Mucosa of stomach (tissue), 1 donor: ENCODE data around the gene DCAKD.
A peak's percentile ranks its signal among the peaks of the same experiment; 100 is the strongest.
"Not testable (repeated sequence)": the region's sequence is repeated elsewhere in the genome, so short reads cannot be mapped to it uniquely, and the experiment has no call there.

Experiments used
- H3K27me3 ChIP-seq: one replicate; pipeline ENCODE4 v1.7.0; 2013; ENCODE audit warnings: mild to moderate bottlenecking, low read length; ENCODE audit not compliant: control insufficient read depth, insufficient read depth
- H3K36me3 ChIP-seq: one replicate; pipeline ENCODE4 v1.7.0; 2013; ENCODE audit warnings: low read length; ENCODE audit not compliant: control insufficient read depth, insufficient read depth
- H3K4me1 ChIP-seq: one replicate; pipeline ENCODE4 v1.7.0; 2013; ENCODE audit warnings: mild to moderate bottlenecking, low read length; ENCODE audit not compliant: control insufficient read depth, insufficient read depth
- H3K4me3 ChIP-seq: one replicate; pipeline ENCODE4 v1.7.0; 2013; ENCODE audit warnings: low read length
- H3K9ac ChIP-seq: one replicate; pipeline ENCODE4 v1.7.0; 2013; ENCODE audit warnings: mild to moderate bottlenecking, low read length, moderate library complexity
- H3K9me3 ChIP-seq: one replicate; pipeline ENCODE4 v1.7.0; 2013; ENCODE audit warnings: mild to moderate bottlenecking, low read length, moderate library complexity; ENCODE audit not compliant: control insufficient read depth
- donor health status: Pancreatic carcinoma.

The DCAKD gene

DNA sequence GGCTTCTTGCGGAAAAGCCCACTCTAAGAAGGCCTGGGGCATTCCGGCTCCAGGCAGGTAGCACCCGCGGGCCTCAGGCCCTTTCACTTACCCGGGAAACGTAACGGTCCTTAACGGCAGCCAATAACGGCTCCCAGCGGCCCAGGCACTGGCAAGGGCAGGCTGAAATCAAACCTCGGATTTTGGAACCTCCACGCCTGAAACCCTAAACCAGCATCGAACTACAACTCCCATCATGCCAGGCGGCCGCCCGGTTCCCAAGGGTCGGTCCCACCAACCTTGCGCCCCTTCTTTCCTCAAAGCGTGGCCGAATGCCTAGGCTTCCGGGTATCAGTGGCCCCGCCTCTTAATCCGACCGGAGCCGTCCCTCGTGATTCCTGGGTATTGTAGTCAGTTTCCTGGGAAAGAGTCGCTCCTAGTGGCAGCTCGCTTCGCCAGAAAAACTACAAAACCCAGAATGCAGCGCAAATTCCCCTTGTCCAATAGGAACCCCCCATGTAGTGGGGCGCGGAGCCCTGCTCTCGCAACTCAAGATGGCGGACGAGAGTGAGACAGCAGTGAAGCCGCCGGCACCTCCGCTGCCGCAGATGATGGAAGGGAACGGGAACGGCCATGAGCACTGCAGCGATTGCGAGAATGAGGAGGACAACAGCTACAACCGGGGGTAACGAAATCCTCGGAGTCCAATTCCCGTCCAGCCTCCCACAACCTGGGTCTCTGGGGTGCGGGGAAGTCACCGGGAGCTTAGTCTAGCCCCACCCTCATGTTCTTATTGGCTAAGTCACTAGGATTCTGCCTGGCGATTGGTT is 9.6 kb upstream of the DCAKD start, which contains the start of gene NMT1:
TSS of gene NMT1 (plus strand) at position 521 of the 809 bp plus-strand sequence. CDS start at position 534, 13 bp downstream.
- peak within 1 kb of the TSS; percentile 94 for H3K4me3 ChIP-seq
- no peaks in the 10 kb centered on the region for H3K27me3 ChIP-seq
- no peaks in the 10 kb centered on the region for H3K36me3 ChIP-seq
- H3K4me1 ChIP-seq = peaks cover 9% of the 10 kb centered on the region
- H3K9me3 ChIP-seq = no peaks in the 10 kb centered on the region
- H3K9ac ChIP-seq = peak within 1 kb of the TSS; percentile 87

DNA sequence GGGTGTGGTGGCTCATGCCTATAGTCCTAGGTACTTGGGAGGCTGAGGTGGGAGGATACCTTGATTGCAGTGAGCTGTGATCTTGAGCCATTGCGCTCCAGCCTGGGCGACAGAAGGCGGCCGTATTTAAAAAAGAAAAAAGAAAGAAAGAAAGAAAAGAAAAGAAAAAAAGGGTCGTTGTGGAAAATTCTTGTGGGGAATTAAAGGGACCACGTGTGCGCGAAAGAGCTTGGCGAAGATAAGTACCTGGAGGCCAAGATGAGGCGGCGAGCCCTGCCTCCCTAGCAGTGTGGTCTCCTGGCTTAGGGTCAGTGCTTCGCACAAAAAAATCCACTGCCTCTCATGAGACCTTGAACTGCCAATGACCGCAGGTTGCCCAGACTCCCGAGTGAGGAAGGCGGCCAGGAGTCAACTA is 9.0 kb upstream of the DCAKD start:
- no peaks in the 10 kb centered on the region for H3K36me3 ChIP-seq
- H3K9me3 ChIP-seq = no peaks in the 10 kb centered on the region
- H3K27me3 ChIP-seq = no peaks in the 10 kb centered on the region
- H3K4me3 ChIP-seq = peak overlapping the region; percentile 94
- peaks cover 9% of the 10 kb centered on the region for H3K4me1 ChIP-seq
- peak overlapping the region; percentile 87 for H3K9ac ChIP-seq

- H3K36me3 ChIP-seq = no peaks in the 10 kb centered on the region
- H3K4me3 ChIP-seq = no peak overlapping the region
- H3K27me3 ChIP-seq = no peaks in the 10 kb centered on the region
- H3K9ac ChIP-seq = peak overlapping the region; percentile 63
- H3K9me3 ChIP-seq = no peaks in the 10 kb centered on the region
- H3K4me1 ChIP-seq = peaks cover 12% of the 10 kb centered on the region
Measured at GRCh38 chr17:45052052-45052772, 780 bp upstream of the DCAKD start.

- not testable (repeated sequence) for H3K4me3 ChIP-seq, H3K9ac ChIP-seq, H3K9me3 ChIP-seq, H3K36me3 ChIP-seq, H3K27me3 ChIP-seq
- peaks cover 12% of the 10 kb centered on the region for H3K4me1 ChIP-seq
Measured at GRCh38 chr17:45051720-45052051, 254 bp upstream of the DCAKD start.

DNA sequence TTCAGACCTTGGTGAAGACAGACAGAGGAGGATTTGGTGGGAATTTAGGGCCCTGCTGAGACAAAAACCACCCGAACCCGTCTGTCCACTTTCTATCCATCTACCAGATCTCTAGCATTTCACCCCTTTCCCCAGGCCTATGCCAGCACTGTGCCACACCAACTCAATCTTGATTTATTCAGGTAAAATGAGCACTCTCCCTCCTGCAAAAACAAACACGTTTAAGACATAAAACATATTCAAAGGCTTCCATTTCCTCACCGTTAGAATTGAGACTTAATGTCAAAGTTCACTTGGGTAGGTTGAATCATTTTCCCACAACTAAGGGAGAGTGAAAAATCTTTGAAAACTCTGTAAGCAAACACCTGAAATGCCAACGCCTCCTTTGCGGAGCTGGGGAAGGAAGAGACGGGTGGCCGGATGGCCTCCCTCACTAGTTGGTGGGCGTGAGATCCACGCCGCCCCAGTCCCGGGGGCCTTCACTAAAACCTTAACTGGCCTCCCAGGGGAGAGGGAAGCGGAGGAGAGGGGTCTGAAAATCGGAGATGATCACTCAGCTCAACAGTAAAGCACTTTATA is 862 bp downstream of the DCAKD start:
- Histone ChIP-seq H3K9ac (peak overlapping the region; percentile 59), H3K4me1 (peaks cover 12% of the 10 kb centered on the region), H3K36me3 (no peaks in the 10 kb centered on the region), H3K9me3 (no peaks in the 10 kb centered on the region), H3K27me3 (no peaks in the 10 kb centered on the region), H3K4me3 (peak overlapping the region; percentile 56)

GRCh38 chr17:45048795-45049563 is 2.5 kb downstream of the DCAKD start:
- Histone ChIP-seq H3K9ac (no peak overlapping the region), H3K36me3 (no peaks in the 10 kb centered on the region), H3K9me3 (no peaks in the 10 kb centered on the region), H3K4me3 (no peak overlapping the region), H3K4me1 (peaks cover 12% of the 10 kb centered on the region), H3K27me3 (no peaks in the 10 kb centered on the region)

DNA sequence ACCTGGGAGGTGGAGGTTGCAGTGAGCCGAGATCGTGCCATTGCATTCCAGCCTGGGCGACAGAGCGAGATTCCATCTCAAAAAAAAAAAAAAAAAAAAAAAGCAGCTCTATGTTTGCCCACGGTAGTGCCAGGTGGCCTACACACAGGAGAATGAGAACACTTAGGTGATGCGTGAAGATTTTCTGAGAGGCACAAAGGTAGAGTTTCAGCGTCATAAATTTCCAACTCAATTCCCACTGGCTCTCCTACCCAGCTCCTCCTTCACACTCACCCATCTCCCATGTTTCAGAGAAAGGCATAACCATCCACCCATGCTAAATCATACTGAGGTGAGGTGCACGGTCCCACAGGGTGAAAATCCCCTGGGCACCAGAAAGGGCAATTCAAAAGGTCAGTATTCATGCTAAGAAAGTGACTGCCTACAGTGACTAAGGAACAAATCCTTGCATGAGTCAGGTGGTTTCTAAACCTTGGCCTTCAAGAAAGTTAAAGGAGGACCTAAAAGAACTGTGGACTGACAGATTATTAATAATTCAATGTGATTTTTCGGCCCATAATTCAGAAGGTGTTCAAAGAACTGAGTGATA is 4.8 kb downstream of the DCAKD start:
- Histone ChIP-seq H3K4me1 (peaks cover 12% of the 10 kb centered on the region), H3K4me3 (no peak overlapping the region), H3K27me3 (no peaks in the 10 kb centered on the region), H3K9ac (no peak overlapping the region), H3K9me3 (no peaks in the 10 kb centered on the region), H3K36me3 (no peaks in the 10 kb centered on the region)

DNA sequence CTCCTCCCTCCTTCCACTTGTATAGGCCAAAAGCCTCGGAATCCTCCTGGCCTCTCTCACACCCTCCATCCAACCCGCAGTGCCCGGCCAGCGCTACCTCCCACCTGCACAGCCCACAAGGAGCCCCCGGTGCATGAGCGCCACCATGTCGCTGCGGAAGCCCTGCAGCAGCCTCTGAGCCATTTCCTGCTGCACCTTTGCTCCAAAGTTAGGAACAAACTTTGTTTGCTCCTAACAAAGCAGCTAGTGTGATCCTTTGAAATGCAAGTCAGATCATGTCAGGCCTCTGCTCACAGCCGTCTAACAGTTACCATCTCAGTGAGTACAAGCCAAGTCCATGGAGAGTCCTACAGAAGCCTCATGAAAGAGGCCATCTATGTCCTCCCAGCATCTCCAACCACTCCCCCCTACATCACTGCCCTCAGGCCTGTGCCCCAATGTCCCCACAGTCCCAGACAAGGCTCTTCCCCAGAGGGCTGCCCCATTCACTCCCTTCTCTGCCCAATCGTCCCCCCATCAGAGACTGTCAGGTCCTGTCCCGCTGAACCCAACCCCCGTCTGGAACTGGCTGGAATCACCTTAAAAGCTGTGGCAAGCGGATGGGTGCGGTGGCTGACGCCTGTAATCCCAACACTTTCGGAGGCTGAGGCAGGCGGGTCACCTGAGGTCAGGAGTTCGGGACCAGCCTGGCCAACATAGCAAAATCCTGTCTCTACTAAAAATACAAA is 7.5 kb downstream of the DCAKD start:
- Histone ChIP-seq H3K4me1 (peaks cover 4% of the 10 kb centered on the region), H3K9ac (no peak overlapping the region), H3K36me3 (no peaks in the 10 kb centered on the region), H3K4me3 (no peak overlapping the region), H3K9me3 (no peaks in the 10 kb centered on the region), H3K27me3 (no peaks in the 10 kb centered on the region)

DNA sequence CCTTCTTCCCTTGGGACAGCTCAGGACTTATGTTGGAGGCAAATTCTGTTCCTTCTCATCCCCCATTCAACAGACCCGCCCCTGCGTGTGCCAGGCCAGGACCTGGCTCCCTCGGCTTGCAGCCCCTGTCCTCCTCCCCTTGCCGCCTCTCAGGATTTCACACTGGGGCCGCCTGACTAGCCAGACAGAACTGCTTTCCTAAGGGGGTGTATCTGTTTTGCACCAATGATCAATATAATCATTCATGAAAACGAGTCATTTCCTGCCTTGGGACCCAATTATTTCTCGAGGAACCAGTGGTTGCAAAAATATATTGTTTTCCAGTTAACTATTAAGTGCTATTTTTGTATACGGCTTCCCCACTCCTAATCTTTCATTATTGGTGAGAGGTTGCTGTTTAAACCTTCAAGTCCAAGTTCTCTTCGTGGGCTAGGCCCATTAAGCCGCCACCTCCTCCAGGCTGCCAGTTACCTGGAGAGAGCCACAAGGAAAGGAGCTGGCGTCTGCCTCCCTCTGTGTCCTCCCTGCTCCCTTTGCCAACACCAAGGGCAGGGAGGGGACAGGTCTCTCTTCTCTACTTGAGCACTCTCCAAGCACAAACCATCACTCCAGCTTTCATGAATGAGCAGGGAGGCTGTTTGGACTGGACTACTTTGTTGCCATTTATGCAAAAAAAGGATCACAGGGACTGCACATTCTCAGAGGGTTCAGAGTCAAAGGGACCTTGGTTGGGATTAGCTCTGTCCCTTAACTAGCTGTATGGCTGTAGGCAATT is 8.9 kb downstream of the DCAKD start:
- Histone ChIP-seq H3K4me1 (peaks cover 6% of the 10 kb centered on the region), H3K27me3 (no peaks in the 10 kb centered on the region), H3K9ac (no peak overlapping the region), H3K9me3 (no peaks in the 10 kb centered on the region), H3K4me3 (no peak overlapping the region), H3K36me3 (no peaks in the 10 kb centered on the region)

DNA sequence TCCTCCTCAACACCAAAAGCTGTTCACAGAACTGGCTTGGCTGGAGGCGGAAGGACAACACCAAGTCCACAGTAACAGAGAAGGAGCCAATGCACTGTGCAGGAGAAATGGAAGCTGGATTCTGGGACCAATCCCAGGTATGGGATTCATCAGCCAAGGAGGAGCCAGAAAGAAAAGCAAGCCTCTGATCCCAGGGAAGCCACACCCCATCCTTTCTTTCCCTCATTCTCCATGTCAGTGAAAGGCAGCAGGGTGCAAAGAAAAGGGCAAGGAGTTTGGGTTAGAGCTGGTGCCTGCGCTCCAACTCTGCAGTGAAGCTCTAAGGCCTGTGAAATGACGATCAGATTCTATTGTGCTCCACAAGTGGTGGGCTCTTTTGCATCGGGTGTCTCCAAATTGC is 11.0 kb downstream of the DCAKD start:
- H3K27me3 ChIP-seq = no peaks in the 10 kb centered on the region
- no peaks in the 10 kb centered on the region for H3K9me3 ChIP-seq
- peaks cover 6% of the 10 kb centered on the region for H3K4me1 ChIP-seq
- H3K36me3 ChIP-seq = no peaks in the 10 kb centered on the region
- no peak overlapping the region for H3K4me3 ChIP-seq
- H3K9ac ChIP-seq = no peak overlapping the region
